ES-I3 (cell line): Measurements from ENCODE around the gene NUF2.

Experiments
- H3K36me3 ChIP-seq: 2 replicates; pipeline ENCODE4 v1.6.1; 2013; ENCODE audit warnings: mild to moderate bottlenecking, low read length, control low read depth, moderate library complexity; ENCODE audit not compliant: insufficient read depth
- H3K4me1 ChIP-seq: 2 replicates; pipeline ENCODE4 v1.6.1; 2013; ENCODE audit warnings: mild to moderate bottlenecking, control low read depth, low read length; ENCODE audit not compliant: insufficient read depth
- H3K9ac ChIP-seq: 2 replicates; pipeline ENCODE4 v1.6.1; 2013; ENCODE audit warnings: low read depth, mild to moderate bottlenecking, low read length, moderate library complexity
- H3K9me3 ChIP-seq: 2 replicates; pipeline ENCODE4 v1.6.1; 2013; ENCODE audit warnings: mild to moderate bottlenecking, low read length, moderate library complexity; ENCODE audit not compliant: control insufficient read depth, insufficient read depth

The NUF2 gene

GRCh38 chr1:163361123-163361934, 39.6 kb downstream of the NUF2 start:
- Histone ChIP-seq H3K9me3 (no peaks in the 10 kb centered on the region), H3K36me3 (no peaks in the 10 kb centered on the region), H3K9ac (no peak overlapping the region), H3K4me1 (no peaks in the 10 kb centered on the region; the same call in 1 of the 2 replicates)

GRCh38 chr1:163365186-163365585, 43.4 kb downstream of the NUF2 start:
- Histone ChIP-seq H3K4me1 (no peaks in the 10 kb centered on the region; the same call in 1 of the 2 replicates), H3K9ac (no peak overlapping the region), H3K9me3 (no peaks in the 10 kb centered on the region), H3K36me3 (no peaks in the 10 kb centered on the region)

GRCh38 chr1:163366555-163366954, 44.8 kb downstream of the NUF2 start:
- Histone ChIP-seq H3K9ac (no peak overlapping the region), H3K9me3 (no peaks in the 10 kb centered on the region), H3K36me3 (no peaks in the 10 kb centered on the region), H3K4me1 (no peaks in the 10 kb centered on the region; the same call in 1 of the 2 replicates)

GRCh38 chr1:163367721-163368120, 46.0 kb downstream of the NUF2 start:
- no peak overlapping the region for H3K9ac ChIP-seq
- no peaks in the 10 kb centered on the region for H3K36me3 ChIP-seq
- no peaks in the 10 kb centered on the region for H3K9me3 ChIP-seq
- H3K4me1 ChIP-seq = no peaks in the 10 kb centered on the region

GRCh38 chr1:163372576-163372975, 50.8 kb downstream of the NUF2 start:
- no peak overlapping the region for H3K9ac ChIP-seq
- H3K36me3 ChIP-seq = no peaks in the 10 kb centered on the region
- no peaks in the 10 kb centered on the region for H3K9me3 ChIP-seq
- no peaks in the 10 kb centered on the region for H3K4me1 ChIP-seq

GRCh38 chr1:163378554-163378953, 56.8 kb downstream of the NUF2 start:
- H3K4me1 ChIP-seq = no peaks in the 10 kb centered on the region

GRCh38 chr1:163379801-163380200, 58.0 kb downstream of the NUF2 start:
- Histone ChIP-seq H3K4me1 (no peaks in the 10 kb centered on the region), H3K9ac (no peak overlapping the region), H3K9me3 (no peaks in the 10 kb centered on the region), H3K36me3 (no peaks in the 10 kb centered on the region)

More at GRCh38 chr1:163378554-163378953, 56.8 kb downstream of the NUF2 start:
- Histone ChIP-seq H3K36me3 (no peaks in the 10 kb centered on the region), H3K9ac (no peak overlapping the region), H3K9me3 (no peaks in the 10 kb centered on the region)

- no peaks in the 10 kb centered on the region for H3K36me3 ChIP-seq
- no peak overlapping the region for H3K9ac ChIP-seq
- H3K4me1 ChIP-seq = no peaks in the 10 kb centered on the region
- no peaks in the 10 kb centered on the region for H3K9me3 ChIP-seq
Observed at GRCh38 chr1:163381487-163382184, 59.9 kb downstream of the NUF2 start.

GRCh38 chr1:163382395-163382794, 60.6 kb downstream of the NUF2 start:
- no peaks in the 10 kb centered on the region for H3K9me3 ChIP-seq
- no peak overlapping the region for H3K9ac ChIP-seq
- H3K36me3 ChIP-seq = no peaks in the 10 kb centered on the region
- H3K4me1 ChIP-seq = no peaks in the 10 kb centered on the region

- Histone ChIP-seq H3K36me3 (no peaks in the 10 kb centered on the region), H3K4me1 (no peaks in the 10 kb centered on the region), H3K9ac (no peak overlapping the region), H3K9me3 (no peaks in the 10 kb centered on the region)
Observed at GRCh38 chr1:163387146-163387545, 65.4 kb downstream of the NUF2 start.

- Histone ChIP-seq H3K9ac (no peak overlapping the region), H3K9me3 (no peaks in the 10 kb centered on the region), H3K36me3 (no peaks in the 10 kb centered on the region), H3K4me1 (no peaks in the 10 kb centered on the region)
Observed at GRCh38 chr1:163388970-163389369, 67.2 kb downstream of the NUF2 start.

- Histone ChIP-seq H3K9ac (no peak overlapping the region), H3K9me3 (no peaks in the 10 kb centered on the region), H3K4me1 (peaks cover 12% of the 10 kb centered on the region), H3K36me3 (no peaks in the 10 kb centered on the region)
Observed at GRCh38 chr1:163395790-163396189, 74.0 kb downstream of the NUF2 start.

GRCh38 chr1:163397451-163398200, 75.9 kb downstream of the NUF2 start:
- H3K36me3 ChIP-seq = no peaks in the 10 kb centered on the region
- H3K9me3 ChIP-seq = no peaks in the 10 kb centered on the region
- H3K9ac ChIP-seq = no peak overlapping the region
- peaks cover 15% of the 10 kb centered on the region for H3K4me1 ChIP-seq

GRCh38 chr1:163399001-163399400, 77.2 kb downstream of the NUF2 start:
- Histone ChIP-seq H3K9me3 (no peaks in the 10 kb centered on the region), H3K4me1 (peaks cover 15% of the 10 kb centered on the region), H3K9ac (no peak overlapping the region), H3K36me3 (no peaks in the 10 kb centered on the region)
